Hematopoietic multipotent progenitor cell (in vitro differentiated cells): Measurements from ENCODE around the gene TNRC6A. TPM values are rescaled to one million over a fixed set of nuclear protein-coding genes. Genes with fewer than 3 reads are reported as not detected.

Source experiments
- DNase-seq, 3 donors: peaks; one replicate each; pipeline ENCODE4 v3.0.0-alpha.2; 2011 to 2015; ENCODE audit warnings: low read depth in 2 of 3, low spot score in 2 of 3
- total RNA-seq: library from RNA; depleted of rRNA; stranded (reverse); fragments of >200 nt; gene quantifications from one replicate; pipeline ENCODE4 v1.2.3, GENCODE V29; 2012

The TNRC6A gene
- total RNA-seq, 1 donor = 29.6 TPM

GRCh38 chr16:24754543-24754942 lies 25.1 kb downstream of the TNRC6A start:
- DNase-seq = no peak

- DNase-seq = no peak
Observed at GRCh38 chr16:24755201-24755874, 25.9 kb downstream of the TNRC6A start.

GRCh38 chr16:24758373-24758772 lies 28.9 kb downstream of the TNRC6A start:
- no peak for DNase-seq

- no peak for DNase-seq
Observed at GRCh38 chr16:24759006-24759405, 29.6 kb downstream of the TNRC6A start.

- DNase-seq = no peak
Observed at GRCh38 chr16:24761526-24761925, 32.1 kb downstream of the TNRC6A start.

- no peak for DNase-seq
Observed at GRCh38 chr16:24764916-24765315, 35.5 kb downstream of the TNRC6A start.

- no peak for DNase-seq
Observed at GRCh38 chr16:24766057-24766456, 36.6 kb downstream of the TNRC6A start.

- DNase-seq = no peak
Observed at GRCh38 chr16:24769806-24770205, 40.4 kb downstream of the TNRC6A start.

GRCh38 chr16:24771132-24771778 lies 41.8 kb downstream of the TNRC6A start:
- DNase-seq = no peak

GRCh38 chr16:24771779-24772157 lies 42.3 kb downstream of the TNRC6A start:
- DNase-seq = no peak

GRCh38 chr16:24773771-24774427 lies 44.4 kb downstream of the TNRC6A start:
- DNase-seq = no peak

- no peak for DNase-seq
Observed at GRCh38 chr16:24774510-24774909, 45.1 kb downstream of the TNRC6A start.

GRCh38 chr16:24775455-24775854 lies 46.0 kb downstream of the TNRC6A start:
- no peak for DNase-seq

GRCh38 chr16:24776501-24777220 lies 47.2 kb downstream of the TNRC6A start:
- no peak for DNase-seq

- no peak for DNase-seq
Observed at GRCh38 chr16:24778671-24779070, 49.2 kb downstream of the TNRC6A start.

GRCh38 chr16:24781256-24781655 lies 51.8 kb downstream of the TNRC6A start:
- DNase-seq = no peak

- no peak for DNase-seq
Observed at GRCh38 chr16:24784121-24784520, 54.7 kb downstream of the TNRC6A start.

- DNase-seq = no peak
Observed at GRCh38 chr16:24789881-24790280, 60.4 kb downstream of the TNRC6A start.

- no peak for DNase-seq
Observed at GRCh38 chr16:24800586-24800985, 71.1 kb downstream of the TNRC6A start.

GRCh38 chr16:24801761-24802302 lies 72.4 kb downstream of the TNRC6A start:
- no peak for DNase-seq

- DNase-seq = no peak
Observed at GRCh38 chr16:24805484-24805883, 76.0 kb downstream of the TNRC6A start.
